GM20431 (cell line): ENCODE measurements around the gene CLK4.

Source experiments
- in situ Hi-C: fragments of 300-500 bp; cut with MseI, MboI; formaldehyde crosslinking; loops from one replicate; pipeline ENCODE4 v1.15.0; 2020; ENCODE audit warnings: low sequenced_read_pairs; ENCODE audit not compliant: unreplicated experiment

Gene CLK4

DNA sequence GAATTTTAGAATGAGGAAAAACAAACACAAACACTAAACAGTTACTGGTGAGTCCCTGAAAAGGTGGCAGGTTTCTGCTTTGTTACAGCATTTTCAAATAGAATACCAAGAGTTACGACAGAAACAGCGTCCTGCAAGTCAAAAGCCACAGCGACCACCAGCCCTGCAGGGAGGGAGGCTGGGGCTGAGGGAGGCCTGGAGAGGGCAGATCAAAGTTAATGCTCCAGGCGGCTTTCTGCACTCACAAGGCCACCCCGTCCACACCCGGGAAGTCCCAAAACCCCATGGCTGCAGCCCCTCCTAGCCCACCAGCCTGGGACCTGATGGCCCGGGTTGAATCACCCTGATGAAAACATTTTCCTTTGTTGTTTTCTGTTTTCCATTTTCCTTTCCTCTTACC, 65.9 kb downstream of the CLK4 start:
- in situ Hi-C loops: no loop called here

DNA sequence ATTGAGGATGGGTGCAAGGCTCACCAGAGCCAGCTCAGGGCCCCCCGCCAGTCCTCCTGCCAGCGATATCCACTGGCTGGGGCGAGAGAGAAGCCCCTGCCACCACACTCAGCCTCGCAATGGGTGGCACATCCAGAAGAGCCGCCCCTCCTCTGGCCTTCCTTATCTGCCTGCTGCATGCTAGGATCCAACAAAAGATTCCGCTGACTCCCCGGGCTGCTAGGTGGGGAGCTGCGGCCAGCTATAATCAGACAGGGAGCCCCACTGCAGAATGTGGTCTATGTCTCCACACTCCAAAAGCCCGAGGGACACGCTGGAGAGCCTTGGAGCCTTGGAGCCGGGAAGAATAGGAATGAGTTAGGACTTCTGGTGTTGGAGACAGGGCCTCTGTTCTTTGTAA, 69.4 kb downstream of the CLK4 start:
- in situ Hi-C loops: no loop called here

- in situ Hi-C loops: no loop called here
These were observed 71.1 kb downstream of the CLK4 start for GRCh38 chr5:178555771-178556211.

GRCh38 chr5:178555005-178555404, 71.8 kb downstream of the CLK4 start:
- in situ Hi-C loops: no loop called here

DNA sequence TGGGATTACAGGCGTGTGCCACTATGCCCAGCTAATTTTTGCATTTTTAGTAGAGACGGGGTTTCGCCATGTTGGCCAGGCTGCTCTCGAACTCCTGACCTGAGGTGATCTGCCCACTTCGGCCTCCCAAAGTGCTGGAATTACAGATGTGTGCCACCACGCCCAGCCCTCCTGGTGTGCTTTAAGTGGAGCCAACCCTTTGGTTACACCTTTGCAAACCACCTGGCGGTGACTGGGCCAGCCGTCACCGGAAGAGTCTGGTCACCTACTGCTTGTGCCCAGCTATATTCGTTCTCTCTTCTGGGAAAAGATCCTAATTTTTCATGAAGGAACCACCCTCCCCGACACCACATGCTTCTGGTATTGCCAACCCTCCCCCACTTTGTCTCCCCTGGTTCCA, 72.5 kb downstream of the CLK4 start:
- in situ Hi-C loops: no loop called here

- in situ Hi-C loops: no loop called here
These were observed 73.3 kb downstream of the CLK4 start for GRCh38 chr5:178553517-178553916.
